ENCODE results near the gene PLCXD1.

DNA sequence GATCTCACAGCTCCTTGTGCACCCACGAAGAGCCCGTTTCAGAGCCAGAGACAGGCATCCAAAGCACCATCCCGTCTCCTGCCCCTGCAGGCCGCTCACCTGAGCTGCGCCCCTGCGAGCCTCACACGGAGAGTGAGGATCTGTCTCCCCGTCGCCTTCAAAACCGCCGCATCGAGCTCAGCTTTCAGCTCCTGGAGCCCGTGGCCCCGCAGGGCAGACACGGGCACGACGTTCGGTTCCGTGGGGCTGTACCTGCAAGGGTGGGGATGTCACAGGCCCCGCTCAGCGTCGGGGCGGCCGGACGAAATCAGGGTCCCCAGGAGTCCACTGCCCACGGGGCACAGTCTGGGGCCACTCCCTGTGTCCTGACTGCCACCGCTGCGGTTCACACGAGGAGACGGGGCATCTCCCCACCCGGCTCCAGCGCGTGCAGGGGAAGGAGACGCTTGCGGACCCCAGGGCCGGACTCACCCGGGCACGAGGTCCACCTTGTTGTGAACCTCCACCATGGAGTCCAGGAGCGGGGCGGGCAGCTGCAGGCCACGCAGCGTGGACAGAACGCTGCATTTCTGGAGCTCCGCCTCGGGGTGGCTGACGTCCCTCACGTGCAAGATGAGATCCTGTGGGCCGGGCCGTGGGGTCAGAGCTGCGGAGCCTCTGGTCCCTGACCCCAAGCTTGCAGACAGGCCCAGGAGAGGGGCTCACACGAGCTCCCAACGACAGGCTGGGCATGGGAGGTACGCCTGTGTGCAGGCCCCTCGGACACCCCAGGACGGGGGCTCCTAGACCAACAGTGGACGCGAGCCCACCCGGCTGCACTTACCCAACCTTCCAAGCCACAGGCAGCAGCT lies 26.3 kb downstream of the PLCXD1 start:
- no peak for TF ChIP-seq GATA2 (IDR thresholded peaks at IDR 0.05; ENCODE audit: low read depth, low read length)
- no peak for TF ChIP-seq GATA3 (IDR thresholded peaks at IDR 0.05; ENCODE audit: low read depth, low read length)

Measured in SH-SY5Y (cell line).